GM21360 (cell line): ENCODE data around the gene DGUOK.

ENCODE experiments used
- ATAC-seq: cut with Tn5 transposase; IDR thresholded peaks from one replicate; pipeline ENCODE4 v1.9.1; 2021; ENCODE audit warnings: mild to moderate bottlenecking, moderate library complexity; ENCODE audit not compliant: unreplicated experiment

DGUOK gene

GRCh38 chr2:73976803-73977202 lies 50.1 kb downstream of the DGUOK start:
- no peak for ATAC-seq

- no peak for ATAC-seq
Measured at GRCh38 chr2:73977466-73977865, 50.8 kb downstream of the DGUOK start.

- peak; percentile 41 for ATAC-seq
Measured at GRCh38 chr2:73979021-73979420, 52.3 kb downstream of the DGUOK start.

- ATAC-seq: no peak
Measured at GRCh38 chr2:73979686-73980085, 53.0 kb downstream of the DGUOK start.

- ATAC-seq: no peak
Measured at GRCh38 chr2:73980566-73980965, 53.9 kb downstream of the DGUOK start.

GRCh38 chr2:73981081-73982001 lies 54.7 kb downstream of the DGUOK start:
- ATAC-seq: no peak

GRCh38 chr2:73982140-73982617 lies 55.5 kb downstream of the DGUOK start:
- no peak for ATAC-seq

GRCh38 chr2:73983322-73984202 lies 56.9 kb downstream of the DGUOK start:
- no peak for ATAC-seq

- ATAC-seq: peak; percentile 26
Measured at GRCh38 chr2:73984203-73984921, 57.7 kb downstream of the DGUOK start, which contains the start of gene TET3. Gene TET3 (plus strand): TSS chr2:73984910. CDS start chr2:73986404, 1,494 bp downstream.

GRCh38 chr2:73984922-73985307 lies 58.2 kb downstream of the DGUOK start:
- no peak for ATAC-seq

- ATAC-seq: peak; percentile 28
Measured at GRCh38 chr2:73985308-73986084, 58.8 kb downstream of the DGUOK start.

- no peak for ATAC-seq
Measured at GRCh38 chr2:73986085-73986681, 59.5 kb downstream of the DGUOK start.

- ATAC-seq: no peak
Measured at GRCh38 chr2:73987109-73987947, 60.6 kb downstream of the DGUOK start.

GRCh38 chr2:73987948-73988700 lies 61.4 kb downstream of the DGUOK start:
- ATAC-seq: no peak

- ATAC-seq: no peak
Measured at GRCh38 chr2:73989972-73990371, 63.3 kb downstream of the DGUOK start.

GRCh38 chr2:73990531-73990930 lies 63.9 kb downstream of the DGUOK start:
- ATAC-seq: no peak

- no peak for ATAC-seq
Measured at GRCh38 chr2:73992036-73992435, 65.4 kb downstream of the DGUOK start.

GRCh38 chr2:73993376-73993775 lies 66.7 kb downstream of the DGUOK start:
- ATAC-seq: no peak
